HepG2 (cell line): ENCODE data around the gene GIPC2. TPM values are rescaled to one million over a fixed set of nuclear protein-coding genes. Genes with fewer than 3 reads are reported as not detected.

Source experiments
- ATAC-seq: fragments of 200-7000 bp; cut with Tn5 transposase; 3 replicates; pipeline ENCODE4 v1.9.1; 2020; ENCODE audit warnings: mild to moderate bottlenecking, moderate library complexity
- BruUV-seq: library from RNA; stranded (reverse); fragments of 400-500 nt; replicated peaks from 2 replicates; lab custom pipeline; 2021; lab: Mats Ljungman, UMichigan
- CTCF ChIA-PET: fragments of 300-600 bp; formaldehyde crosslinking; extraction: SDS; loops from one replicate; lab custom pipeline; 2021; ENCODE audit warnings: low total read pairs, inconsistent platforms, low intra/inter-chr PET ratio; lab: Yijun Ruan, JAX
- POLR2A ChIA-PET: fragments of 350-600 bp; sonication (Branson Sonifier 250); formaldehyde crosslinking; loops from one replicate; lab custom pipeline; 2020; ENCODE audit warnings: antibody characterized with exemption, inconsistent platforms; lab: Yijun Ruan, JAX
- DNase-seq: peaks from one replicate; pipeline ENCODE4 v3.0.0-alpha.2; 2015; ENCODE audit warnings: low spot score
- FAIRE-seq: peaks from 3 replicates; lab custom pipeline; 2011; peaks lifted over from hg19 to GRCh38; lab: Jason Lieb, UNC
- H2AFZ ChIP-seq: one replicate; pipeline ENCODE4 v1.6.1; 2011; ENCODE audit warnings: low read length, inconsistent platforms
- H3K27ac ChIP-seq: fragments of 300-600 bp; 3 replicates; pipeline ENCODE4 v1.8.0; 2011; ENCODE audit warnings: mixed run types, mild to moderate bottlenecking, mixed read lengths, low read length, inconsistent platforms; ENCODE audit not compliant: insufficient read depth; ENCODE audit errors: extremely low read length
- H3K27me3 ChIP-seq, 2 experiments: fragments of 200-600 bp in 1 of 2; 2 replicates in 1 of 2; 3 replicates in 1 of 2; pipeline versions ENCODE4 v1.6.0 to v1.8.0; 2011; ENCODE audit warnings: low read length in 2 of 2, mild to moderate bottlenecking in 2 of 2, moderate library complexity in 2 of 2, inconsistent platforms in 1 of 2; ENCODE audit not compliant: insufficient read depth in 2 of 2, control insufficient read depth in 1 of 2
- H3K36me3 ChIP-seq, 2 experiments: fragments of 200-600 bp in 1 of 2; replicated peaks in 1 of 2; 2 replicates in 1 of 2; 3 replicates in 1 of 2; pipeline versions ENCODE4 v1.5.1 to v1.8.0; 2011; ENCODE audit warnings: low read length in 2 of 2, inconsistent platforms in 1 of 2; ENCODE audit not compliant: insufficient read depth in 2 of 2, control insufficient read depth in 1 of 2
- H3K4me1 ChIP-seq: 2 replicates; pipeline ENCODE4 v1.5.1; 2012; ENCODE audit warnings: low read length, inconsistent platforms; ENCODE audit not compliant: insufficient read depth
- H3K4me2 ChIP-seq: 2 replicates; pipeline ENCODE4 v1.6.0; 2011; ENCODE audit warnings: low read depth, low read length, inconsistent platforms
- H3K4me3 ChIP-seq, 3 experiments: fragments of 200-600 bp in 1 of 3; sonication (generic), shearing (Covaris generic) in 1 of 3; replicated peaks in 1 of 3; 2 replicates each; pipeline ENCODE4 v1.5.1; 2011 to 2016; ENCODE audit warnings: low read length in 3 of 3, inconsistent platforms in 2 of 3, low read depth in 2 of 3, mild to moderate bottlenecking in 2 of 3, control low read depth in 1 of 3, mixed read lengths in 1 of 3; ENCODE audit not compliant: insufficient read depth in 1 of 3
- H3K79me2 ChIP-seq: one replicate; pipeline ENCODE4 v1.6.1; 2011; ENCODE audit warnings: low read length, inconsistent platforms; ENCODE audit not compliant: insufficient read depth
- H3K9ac ChIP-seq: 2 replicates; pipeline ENCODE4 v1.6.0; 2011; ENCODE audit warnings: mild to moderate bottlenecking, low read depth, low read length, inconsistent platforms; ENCODE audit not compliant: insufficient read depth
- H3K9me3 ChIP-seq: 2 replicates; pipeline ENCODE4 v1.5.1; 2012; ENCODE audit warnings: mild to moderate bottlenecking, low read length
- H4K20me1 ChIP-seq: 2 replicates; pipeline ENCODE4 v1.6.0; 2011; ENCODE audit warnings: inconsistent platforms, mild to moderate bottlenecking, low read length, moderate library complexity; ENCODE audit not compliant: insufficient read depth
- GABPA ChIP-seq, 2 experiments: IDR thresholded peaks; 2 replicates each; pipeline ENCODE4 v1.6.1; 2011 to 2016; ENCODE audit warnings: low read depth in 2 of 2, low read length in 1 of 2, missing biosample characterization in 1 of 2, missing genetic modification characterization in 1 of 2
- HNF4G ChIP-seq, 2 experiments: sonication (generic) in 1 of 2; formaldehyde crosslinking in 1 of 2; IDR thresholded peaks; 2 replicates each; pipeline versions ENCODE4 v1.4.0 to v1.6.1; 2011 to 2020; ENCODE audit warnings: borderline replicate concordance in 2 of 2, low read depth in 2 of 2, mild to moderate bottlenecking in 2 of 2, low read length in 1 of 2, missing genetic modification reagents in 1 of 2, moderate library complexity in 1 of 2
- PCBP2 ChIP-seq: fragments of 200-400 bp; formaldehyde crosslinking; optimal IDR thresholded peaks from 2 replicates; pipeline ENCODE3; 2018; ENCODE audit warnings: low read length, low read depth; ENCODE audit not compliant: poor library complexity, severe bottlenecking
- TFE3 ChIP-seq: IDR thresholded peaks from 2 replicates; pipeline ENCODE4 v1.6.1; 2016
- WIZ ChIP-seq: sonication (generic); formaldehyde crosslinking; IDR thresholded peaks from 2 replicates; pipeline ENCODE4 v1.5.1; 2020; ENCODE audit warnings: mild to moderate bottlenecking, missing genetic modification reagents
- ZNF33A ChIP-seq: sonication (generic); formaldehyde crosslinking; IDR thresholded peaks from 2 replicates; pipeline ENCODE4 v1.5.1; 2020; ENCODE audit warnings: missing genetic modification reagents, mild to moderate bottlenecking, moderate library complexity, borderline replicate concordance
- whole genome bisulfite sequencing: methylation state at CpG from one replicate; pipeline ENCODE4 v1.1.6; 2017; ENCODE audit warnings: low lambda C conversion rate; 5-methylcytosine and 5-hydroxymethylcytosine counted together
- in situ Hi-C: cut with HindIII; loops from 2 replicates; pipeline ENCODE4 v1.10.0; 2017; ENCODE audit warnings: low pct_unique_long_range_greater_than_20kb; ENCODE audit not compliant: extremely low pct_ligation_motif_present
- intact Hi-C: fragments of 100-400 bp; cut with micrococcal nuclease; formaldehyde crosslinking; loops from one replicate; pipeline ENCODE4 v1.10.0; 2022; ENCODE audit not compliant: unreplicated experiment
- polyA plus RNA-seq, 8 experiments: library from polyadenylated mRNA; depleted of rRNA in 3 of 8; stranded (reverse) in 7 of 8; unstranded in 1 of 8; fragments of >200 nt; fragmentation: Illumina TruSeq in 4 of 8; extraction: Trizol in 4 of 8; gene quantifications; 2 replicates each; pipeline versions ENCODE4 v1.2.1 to v1.2.3, GENCODE V29; 2011 to 2016; ENCODE audit warnings: low read depth in 4 of 8, missing spikeins in 1 of 8, mixed read lengths in 1 of 8; ENCODE audit not compliant: insufficient read depth in 1 of 8
- total RNA-seq, 5 experiments: library from RNA; depleted of rRNA; stranded (reverse); fragments of >200 nt; fragmentation: Illumina TruSeq; extraction: Trizol; gene quantifications; 2 replicates each; pipeline ENCODE4 v1.2.3, GENCODE V29; 2016; ENCODE audit warnings: low read depth in 1 of 5
- TF ChIP-seq, protein P1 (sequence below): sonication (generic); formaldehyde crosslinking; IDR thresholded peaks from 2 replicates; pipeline ENCODE4 v1.5.1; 2020; ENCODE audit warnings: missing genetic modification reagents, mild to moderate bottlenecking, borderline replicate concordance

Gene GIPC2
- total and polyA plus RNA-seq, 2 of the 13 experiments (the other 11 are each of a cell fraction or from before 2014, with no cell fraction given), result 6.1 to 21.6 TPM

GRCh38 chr1:78102916-78103315 is 57.1 kb downstream of the GIPC2 start:
- 73% methylated on average over 2 of the region's 2 CpGs for WGBS
- intact Hi-C loops, result no loop called here

More at GRCh38 chr1:78102916-78103315, 57.1 kb downstream of the GIPC2 start:
- Histone ChIP-seq H3K4me2 (no peak overlapping the region), H3K36me3 (no peaks in the 10 kb centered on the region; a peak in 1 of 5 replicates), H3K9ac (no peak overlapping the region), H3K79me2 (no peaks in the 10 kb centered on the region), H3K4me3 (no peak overlapping the region), H3K27me3 (no peaks in the 10 kb centered on the region), H4K20me1 (no peaks in the 10 kb centered on the region), H3K27ac (no peak overlapping the region), H3K9me3 (no peaks in the 10 kb centered on the region), H3K4me1 (no peaks in the 10 kb centered on the region)
- no peak for ATAC-seq
- in situ Hi-C loops, result no loop called here
- no TSS peak for BruUV-seq
- ChIA-PET CTCF (no interaction called here), POLR2A (no interaction called here)
- TF ChIP-seq GABPA (IDR thresholded peaks at IDR 0.05; ENCODE audit: low read depth, low read length) (no peak), GABPA (CRISPR knock-in tag; IDR thresholded peaks at IDR 0.05; ENCODE audit: low read depth) (no peak), HNF4G (IDR thresholded peaks at IDR 0.05; ENCODE audit: borderline replicate concordance, low read depth, low read length) (no peak), HNF4G (CRISPR knock-in tag; IDR thresholded peaks at IDR 0.05; ENCODE audit: borderline replicate concordance, low read depth) (no peak), ZNF33A (CRISPR knock-in tag) (no peak), WIZ (CRISPR knock-in tag) (no peak), PCBP2 (no peak), TFE3 (no peak)
- TF ChIP-seq, protein P1, sequence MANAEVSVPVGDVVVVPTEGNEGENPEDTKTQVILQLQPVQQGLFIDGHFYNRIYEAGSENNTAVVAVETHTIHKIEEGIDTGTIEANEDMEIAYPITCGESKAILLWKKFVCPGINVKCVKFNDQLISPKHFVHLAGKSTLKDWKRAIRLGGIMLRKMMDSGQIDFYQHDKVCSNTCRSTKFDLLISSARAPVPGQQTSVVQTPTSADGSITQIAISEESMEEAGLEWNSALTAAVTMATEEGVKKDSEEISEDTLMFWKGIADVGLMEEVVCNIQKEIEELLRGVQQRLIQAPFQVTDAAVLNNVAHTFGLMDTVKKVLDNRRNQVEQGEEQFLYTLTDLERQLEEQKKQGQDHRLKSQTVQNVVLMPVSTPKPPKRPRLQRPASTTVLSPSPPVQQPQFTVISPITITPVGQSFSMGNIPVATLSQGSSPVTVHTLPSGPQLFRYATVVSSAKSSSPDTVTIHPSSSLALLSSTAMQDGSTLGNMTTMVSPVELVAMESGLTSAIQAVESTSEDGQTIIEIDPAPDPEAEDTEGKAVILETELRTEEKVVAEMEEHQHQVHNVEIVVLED, result no peak
- TF ChIP-seq, all 625 proteins: peak for 0
- DNase-seq, result no peak
- FAIRE-seq, result no peak
- no peak overlapping the region for H2AFZ ChIP-seq
